Measurements from ENCODE around the gene THRB. TPM values are rescaled to one million over a fixed set of nuclear protein-coding genes. Genes with fewer than 3 reads are reported as not detected.

Gene THRB
- total and polyA plus RNA-seq, 9 of the 15 experiments (the other 6 are each of a cell fraction or from before 2014, with no cell fraction given), result 1.7 to 14.9 (median 6.9) TPM

DNA sequence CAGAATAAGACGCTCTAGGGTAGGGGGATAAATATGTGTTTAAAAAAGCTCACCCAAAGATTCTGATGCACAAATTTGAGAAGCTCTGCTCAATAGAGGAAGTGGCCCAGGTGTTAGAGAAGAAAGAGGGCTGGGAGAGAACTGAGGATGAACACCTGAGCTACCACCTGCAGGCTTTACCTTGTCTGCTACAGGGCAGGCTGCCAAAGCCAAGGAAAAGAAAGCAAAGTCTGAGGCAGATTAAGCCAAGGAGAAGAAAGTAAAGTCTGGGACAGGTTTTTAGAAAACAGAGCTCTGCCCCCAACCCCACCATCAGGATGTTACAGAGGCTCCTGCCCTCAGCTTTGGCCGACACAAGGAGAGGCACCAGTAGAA lies 92.9 kb downstream of the THRB start:
- ATAC-seq (peak; percentile 31), DNase-seq (ENCODE audit: extremely low read depth in 1 of 4, low spot score in 3 of 4) (no peak), FAIRE-seq (no peak)
- no peaks in the 10 kb centered on the region for H3K79me2 ChIP-seq (ENCODE audit: control insufficient read depth, insufficient read depth, low read length)
- no peaks in the 10 kb centered on the region for H3K9me1 ChIP-seq (ENCODE audit: control insufficient read depth, insufficient read depth, low read length)
- no peak overlapping the region for H2AFZ ChIP-seq (ENCODE audit: low read depth, low read length)
- intact Hi-C loops (cut with micrococcal nuclease), result no loop called here
- H3K9me3 ChIP-seq (replicated peaks; ENCODE audit: control insufficient read depth, insufficient read depth, low read depth, low read length), result no peaks in the 10 kb centered on the region
- no peak overlapping the region for H3K27ac ChIP-seq (ENCODE audit: extremely low read depth, low read depth, low read length)
- no peak overlapping the region for H3K9ac ChIP-seq (ENCODE audit: insufficient read depth in 1 of 2, low read depth in 2 of 2, low read length in 2 of 2)
- no peaks in the 10 kb centered on the region for H4K20me1 ChIP-seq (replicated peaks; ENCODE audit: control insufficient read depth, insufficient read depth, low read length)
- TF ChIP-seq FOS (IDR thresholded peaks at IDR 0.05; ENCODE audit: extremely low read depth, insufficient read length), result no peak
- peak; percentile 47; the same call in 1 of the 2 replicates for TF ChIP-seq SPI1 (IDR thresholded peaks at IDR 0.05; ENCODE audit: borderline replicate concordance, low read depth, low read length)
- TF ChIP-seq, protein P1, sequence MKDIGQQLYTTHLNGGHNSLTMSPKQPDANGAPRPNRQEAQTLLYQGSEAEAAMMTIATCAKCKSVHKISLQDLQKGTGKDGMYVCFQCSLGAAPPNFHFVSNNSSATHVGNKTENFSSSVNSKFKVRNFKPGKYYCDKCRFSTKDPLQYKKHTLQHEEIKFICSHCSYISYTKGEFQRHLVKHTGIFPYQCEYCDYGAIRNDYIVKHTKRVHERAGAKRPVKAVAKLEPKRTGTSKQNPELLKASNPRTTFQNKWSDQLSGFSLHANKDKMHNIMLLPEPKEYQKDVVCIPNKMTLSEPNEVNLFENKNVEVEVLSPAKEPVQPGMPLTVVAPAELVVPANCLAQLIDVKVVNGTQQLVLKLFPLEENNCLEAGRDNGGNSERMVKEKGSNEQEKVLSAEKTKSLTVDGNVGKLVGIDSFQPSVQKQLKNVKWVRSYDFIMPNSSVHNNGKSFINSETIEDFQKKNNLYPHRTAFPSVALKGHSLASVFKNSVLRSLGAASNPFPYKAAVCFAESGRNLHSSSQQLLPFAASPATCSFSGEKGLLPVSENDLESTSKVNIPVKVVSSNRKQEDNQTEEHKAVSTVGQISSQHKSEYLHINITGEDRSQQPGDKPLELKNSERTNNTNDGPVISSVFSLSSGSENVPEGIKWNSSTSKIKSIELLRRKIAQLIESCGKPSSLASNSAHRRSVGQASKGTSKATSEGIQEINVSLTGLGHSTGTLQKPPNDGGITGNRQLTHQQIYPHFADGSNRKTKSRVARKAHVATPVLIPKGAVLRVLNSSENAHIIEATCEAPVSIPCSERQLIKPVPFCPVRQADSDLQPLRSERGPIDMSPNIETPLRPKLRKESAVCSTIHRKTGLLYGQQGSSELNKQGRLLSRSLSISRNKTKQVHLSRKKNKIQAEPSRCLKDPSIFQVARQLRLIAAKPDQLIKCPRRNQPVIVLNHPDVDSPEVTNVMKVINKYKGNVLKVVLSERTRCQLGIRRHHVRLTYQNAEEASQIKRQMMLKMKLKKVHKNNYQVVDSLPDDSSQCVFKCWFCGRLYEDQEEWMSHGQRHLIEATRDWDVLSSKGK (CRISPR knock-in tag; IDR thresholded peaks at IDR 0.05), result no peak
- 38% methylated on average over 2 of the region's 2 CpGs for WGBS (ENCODE audit: insufficient coverage, low coverage, missing lambda C conversion rate)
- no peaks in the 10 kb centered on the region for H3K4me1 ChIP-seq (replicated peaks in 1 of 2; ENCODE audit: control insufficient read depth in 2 of 2, insufficient read depth in 2 of 2, low read length in 2 of 2)
- no peaks in the 10 kb centered on the region for H3K27me3 ChIP-seq (ENCODE audit: control insufficient read depth in 2 of 2, insufficient read depth in 2 of 2, low read length in 2 of 2)
- no peak overlapping the region for H3K4me2 ChIP-seq (ENCODE audit: insufficient read depth, low read length)
- ChIA-PET POLR2A (interaction anchor here (0.6 to 1.5 kb wide), 4 partner anchors 9 to 255 kb away, joined by 3 to 4 read pairs (median 3); no protein-coding TSS in a partner anchor), CTCF (ENCODE audit: low intra/inter-chr PET ratio) (interaction anchor here (0.6 kb wide), 1 partner anchor 97 kb away, joined by 3 read pairs; no protein-coding TSS in a partner anchor)
- in situ Hi-C loops (cut with MboI), result no loop called here
- BruUV-seq (replicated peaks), result no TSS peak
- no peak overlapping the region for H3K4me3 ChIP-seq
- no peaks in the 10 kb centered on the region for H3K36me3 ChIP-seq (ENCODE audit: control insufficient read depth, insufficient read depth, low read length)

Data from K562 (cell line).